Subcutaneous adipose tissue (tissue), 4 donors: ENCODE data around the gene NUDT1. TPM values are rescaled to one million over a fixed set of nuclear protein-coding genes. Genes with fewer than 3 reads are reported as not detected.

ENCODE experiments used
- total RNA-seq, 4 donors: library from RNA; depleted of rRNA; stranded (reverse); fragments of >200 nt; gene quantifications; one replicate each; pipeline ENCODE4 v1.1.0, GENCODE V29; 2016
- TF ChIP-seq, protein P1 (sequence below): fragments of 450-650 bp; IDR thresholded peaks from one replicate; pipeline ENCODE4 v1.5.1; 2016; ENCODE audit warnings: low read depth, mild to moderate bottlenecking, control low read depth, antibody characterized with exemption, moderate library complexity

NUDT1 gene
- total RNA-seq, 4 donors from 2014 or later = 11.3 to 25.8 (median 24.8) TPM

DNA sequence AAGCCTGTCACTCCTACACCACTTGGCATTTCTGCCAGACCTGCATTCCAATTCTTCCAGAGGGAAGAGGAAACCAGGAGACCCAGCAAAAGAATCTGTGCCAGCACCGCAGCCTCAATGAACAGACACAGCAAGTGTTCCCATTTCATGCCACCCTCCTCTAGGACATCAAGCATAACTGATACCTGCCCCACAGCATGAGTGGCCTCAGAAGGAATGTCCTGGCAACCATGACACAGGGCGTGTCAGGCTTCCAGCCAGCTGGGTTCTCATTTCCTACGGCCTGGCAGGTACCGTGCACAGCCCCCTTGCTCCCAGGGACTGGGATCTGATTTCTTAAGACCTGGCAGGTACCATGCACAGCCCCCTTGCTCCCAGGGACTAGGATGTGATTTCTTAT is 17.1 kb upstream of the NUDT1 start:
- TF ChIP-seq, protein P1, sequence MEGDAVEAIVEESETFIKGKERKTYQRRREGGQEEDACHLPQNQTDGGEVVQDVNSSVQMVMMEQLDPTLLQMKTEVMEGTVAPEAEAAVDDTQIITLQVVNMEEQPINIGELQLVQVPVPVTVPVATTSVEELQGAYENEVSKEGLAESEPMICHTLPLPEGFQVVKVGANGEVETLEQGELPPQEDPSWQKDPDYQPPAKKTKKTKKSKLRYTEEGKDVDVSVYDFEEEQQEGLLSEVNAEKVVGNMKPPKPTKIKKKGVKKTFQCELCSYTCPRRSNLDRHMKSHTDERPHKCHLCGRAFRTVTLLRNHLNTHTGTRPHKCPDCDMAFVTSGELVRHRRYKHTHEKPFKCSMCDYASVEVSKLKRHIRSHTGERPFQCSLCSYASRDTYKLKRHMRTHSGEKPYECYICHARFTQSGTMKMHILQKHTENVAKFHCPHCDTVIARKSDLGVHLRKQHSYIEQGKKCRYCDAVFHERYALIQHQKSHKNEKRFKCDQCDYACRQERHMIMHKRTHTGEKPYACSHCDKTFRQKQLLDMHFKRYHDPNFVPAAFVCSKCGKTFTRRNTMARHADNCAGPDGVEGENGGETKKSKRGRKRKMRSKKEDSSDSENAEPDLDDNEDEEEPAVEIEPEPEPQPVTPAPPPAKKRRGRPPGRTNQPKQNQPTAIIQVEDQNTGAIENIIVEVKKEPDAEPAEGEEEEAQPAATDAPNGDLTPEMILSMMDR = no peak

DNA sequence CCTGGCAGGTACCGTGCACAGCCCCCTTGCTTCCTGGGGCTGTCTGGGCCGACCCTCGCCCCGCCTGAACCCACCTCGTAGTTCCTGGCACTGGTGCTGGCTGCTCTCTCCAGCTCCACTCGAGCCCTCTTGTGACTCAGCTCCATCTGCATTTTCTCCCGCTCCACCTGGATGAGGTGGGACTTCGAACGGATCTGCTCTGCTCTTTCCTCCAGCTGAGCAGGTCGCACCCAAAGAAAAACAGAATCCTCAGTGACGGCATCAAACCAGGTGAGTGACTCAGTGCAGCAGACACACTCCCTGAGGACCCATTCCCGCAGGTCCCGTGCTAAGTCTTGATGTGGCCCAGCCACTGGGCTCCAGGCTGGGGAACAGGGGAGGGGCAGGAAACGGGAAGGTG is 16.7 kb upstream of the NUDT1 start:
- TF ChIP-seq, protein P1 = no peak

DNA sequence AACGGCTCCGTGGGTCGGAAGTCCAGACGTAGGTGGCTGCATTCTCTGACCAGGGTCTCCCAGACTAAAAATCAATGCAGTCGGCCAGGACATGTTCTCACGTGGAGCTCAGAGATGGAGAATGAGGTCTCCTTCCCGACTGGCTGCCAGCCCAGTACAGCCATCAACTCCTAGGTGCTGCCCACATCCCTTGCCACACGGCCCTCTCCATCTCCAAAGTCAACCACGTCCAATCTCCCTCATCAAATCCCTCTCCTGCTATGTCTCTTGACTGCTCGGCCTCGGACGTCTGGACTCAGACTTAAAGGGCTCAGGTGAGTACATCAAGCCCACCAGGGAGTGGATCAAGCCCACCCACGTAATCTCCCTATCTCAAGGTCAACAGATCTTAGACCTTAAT is 16.2 kb upstream of the NUDT1 start:
- TF ChIP-seq, protein P1 = no peak

DNA sequence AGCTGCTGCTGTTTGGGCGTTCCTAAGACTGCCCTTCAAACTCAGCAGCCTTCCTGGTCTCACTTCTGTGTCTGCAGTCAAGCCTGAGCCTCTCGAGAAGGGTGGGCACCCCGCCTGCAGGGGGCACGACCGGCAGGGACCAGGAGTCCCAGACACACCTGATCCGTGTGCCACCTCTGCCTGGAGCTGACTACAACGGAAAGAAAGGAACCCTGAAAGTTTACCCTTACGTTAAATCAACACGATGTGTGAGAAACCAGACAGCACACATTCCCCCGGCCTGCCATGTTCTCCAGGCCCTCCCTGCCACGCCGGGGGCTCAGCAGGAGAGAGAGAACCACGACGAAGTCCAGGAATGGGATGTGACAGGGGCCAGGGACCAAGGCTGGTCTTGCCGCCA is 14.3 kb upstream of the NUDT1 start:
- TF ChIP-seq, protein P1 = no peak

DNA sequence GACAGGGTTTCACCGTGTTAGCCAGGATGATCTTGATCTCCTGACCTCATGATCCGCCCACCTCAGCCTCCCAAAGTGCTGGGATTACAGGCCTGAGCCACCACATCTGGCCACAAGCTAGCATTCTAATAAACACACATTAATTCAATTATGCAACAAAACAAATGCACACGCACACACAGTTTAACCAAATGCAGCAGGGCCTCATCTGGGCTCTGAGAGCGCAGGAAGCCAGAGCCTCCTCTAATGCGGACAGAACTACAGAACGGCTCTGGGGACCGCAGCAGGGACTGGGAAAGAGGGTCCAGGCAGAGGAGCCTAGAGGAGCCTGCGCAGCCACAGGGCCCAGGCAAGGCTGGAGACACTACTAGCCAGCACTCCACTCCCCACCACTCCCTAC is 13.1 kb upstream of the NUDT1 start:
- TF ChIP-seq, protein P1 = no peak

DNA sequence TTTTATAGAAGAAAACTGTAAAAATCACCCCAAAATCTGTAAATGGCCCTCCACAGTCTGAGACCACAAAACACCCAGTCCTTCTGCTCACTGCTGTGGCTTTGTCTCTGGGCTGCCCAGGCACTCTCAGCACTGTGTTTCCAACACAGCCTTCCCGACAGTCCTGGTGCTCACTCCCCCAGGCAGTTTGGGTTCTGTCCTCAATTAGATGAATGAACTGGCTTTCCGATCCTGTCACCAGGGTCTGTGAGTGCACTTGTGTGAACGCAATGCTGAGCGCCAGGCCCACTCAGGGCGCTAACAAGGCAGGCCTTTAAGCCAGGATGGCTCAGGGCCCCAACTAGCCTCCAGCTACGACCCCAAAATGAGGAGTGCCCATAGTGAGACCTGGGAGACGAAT is 12.6 kb upstream of the NUDT1 start:
- TF ChIP-seq, protein P1 = no peak

DNA sequence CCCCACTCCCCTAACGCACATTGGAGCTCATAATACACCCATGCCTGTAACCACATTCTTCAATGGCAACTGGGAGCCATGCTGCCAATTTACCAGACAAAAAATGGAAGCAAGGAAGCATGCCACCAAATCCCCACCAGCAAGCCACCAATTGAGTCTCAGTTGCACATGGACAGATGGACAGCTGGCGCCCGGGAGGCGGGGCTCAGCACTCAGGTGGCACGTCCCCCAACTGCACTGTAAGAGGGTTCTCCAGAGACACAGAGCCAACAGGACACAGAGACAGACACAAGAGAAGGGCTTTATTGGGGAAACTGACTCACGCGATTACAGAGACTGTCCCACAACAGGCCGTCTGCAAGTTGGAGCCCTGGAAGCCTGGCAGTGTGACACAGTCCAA is 11.8 kb upstream of the NUDT1 start:
- TF ChIP-seq, protein P1 = no peak
